RPMI8226 (cell line): ENCODE measurements around the gene USP22.

Source experiments
- DNase-seq: peaks from one replicate; pipeline ENCODE4 v3.0.0-alpha.2; 2015

Gene USP22

DNA sequence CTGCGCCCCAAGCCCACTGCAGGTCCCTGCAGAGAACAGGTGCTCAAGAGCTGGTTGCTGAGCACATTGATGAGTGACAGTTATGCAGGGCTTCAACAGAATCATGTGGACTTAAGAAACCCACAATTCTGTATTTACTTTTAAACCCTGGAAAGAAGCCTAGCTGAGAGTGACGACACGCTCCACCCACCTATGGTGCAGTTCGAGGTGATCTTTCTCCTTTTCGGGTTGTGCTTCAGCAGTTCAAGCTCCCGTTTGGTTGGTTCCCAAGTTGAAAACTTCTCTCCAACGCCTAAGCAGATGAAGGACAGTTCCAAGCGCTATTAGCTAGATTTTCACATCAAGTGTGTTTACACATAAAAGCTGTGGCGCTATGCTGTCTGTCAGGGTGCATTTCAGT, 23.9 kb downstream of the USP22 start:
- DNase-seq, result no peak

DNA sequence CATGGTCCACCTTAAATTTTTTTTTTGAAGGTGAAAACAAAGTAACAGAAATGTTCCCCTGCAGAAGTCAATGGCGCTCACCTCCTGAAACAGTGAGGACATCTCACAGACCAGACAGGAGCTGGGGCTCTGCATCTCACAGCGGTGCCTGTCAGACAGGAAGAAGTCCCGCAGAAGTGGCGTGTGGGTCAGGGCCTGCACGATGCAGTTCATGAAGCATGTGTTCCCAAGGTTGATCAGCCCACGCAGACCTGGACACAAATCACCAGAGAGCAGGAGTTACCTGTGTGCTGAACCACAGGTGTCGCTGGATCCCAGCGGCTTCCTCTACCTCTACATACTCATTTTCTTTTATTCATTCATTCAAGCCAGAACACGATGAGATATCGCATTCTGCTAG, 24.9 kb downstream of the USP22 start:
- no peak for DNase-seq

DNA sequence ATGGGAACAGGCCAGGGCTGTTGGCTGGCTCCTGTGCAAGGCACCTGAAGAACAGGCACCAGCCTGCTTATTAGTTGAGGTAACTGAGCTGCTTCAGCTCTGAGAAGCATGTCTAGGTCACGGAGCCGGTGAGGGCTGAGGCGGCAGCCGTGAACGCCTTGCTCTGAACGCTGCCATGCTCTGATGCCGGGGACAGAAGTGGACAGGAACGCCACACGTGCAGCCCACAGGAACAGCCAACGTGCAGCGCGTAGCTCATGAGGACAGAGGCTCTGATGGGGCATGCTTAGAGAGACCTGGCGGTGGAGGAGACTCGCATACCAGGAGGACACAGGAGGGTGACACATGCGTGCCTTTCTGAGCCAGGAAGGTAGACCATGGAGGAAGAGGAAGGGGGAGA, 25.6 kb downstream of the USP22 start:
- no peak for DNase-seq

DNA sequence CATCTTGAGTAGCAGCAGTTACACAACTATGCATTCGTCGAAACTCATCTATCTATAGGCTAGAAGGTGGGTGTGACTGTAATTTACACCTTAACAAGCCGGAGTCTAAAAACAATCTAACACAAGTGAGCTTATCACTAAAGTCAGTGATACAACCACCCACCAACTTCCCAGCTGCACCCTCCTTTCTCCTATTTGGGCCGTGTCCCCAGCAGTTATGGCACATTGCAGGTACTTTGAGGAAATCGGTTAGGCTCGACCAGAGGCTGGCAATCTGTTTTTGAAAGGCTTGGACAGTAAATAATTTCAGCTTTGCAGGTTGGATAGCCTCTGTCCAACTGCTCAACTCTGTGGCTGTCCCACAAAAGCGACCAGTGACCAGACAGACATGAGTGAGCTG, 26.0 kb downstream of the USP22 start:
- DNase-seq, result no peak

DNA sequence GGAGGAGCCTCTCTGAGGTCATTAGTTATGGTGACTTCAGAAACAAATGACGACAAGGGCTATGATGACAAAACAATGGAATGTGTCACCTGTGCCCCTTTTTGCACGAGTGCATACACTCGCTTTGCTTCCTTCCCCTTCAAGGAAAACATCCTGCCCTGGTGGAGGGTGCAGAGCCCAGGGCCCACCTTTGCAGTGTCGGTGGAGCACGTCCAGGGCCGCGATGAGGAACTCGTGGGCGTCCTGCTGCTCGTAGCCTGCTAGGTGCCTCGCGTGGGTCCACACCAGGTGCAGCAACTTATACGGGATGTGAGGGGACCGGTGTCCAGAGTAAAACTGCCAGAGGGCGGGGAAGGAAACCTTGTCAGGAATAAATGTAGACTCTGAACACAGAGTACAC, 27.2 kb downstream of the USP22 start:
- no peak for DNase-seq

- DNase-seq, result no peak
Observed at GRCh38 chr17:21014498-21014897, 28.3 kb downstream of the USP22 start.

DNA sequence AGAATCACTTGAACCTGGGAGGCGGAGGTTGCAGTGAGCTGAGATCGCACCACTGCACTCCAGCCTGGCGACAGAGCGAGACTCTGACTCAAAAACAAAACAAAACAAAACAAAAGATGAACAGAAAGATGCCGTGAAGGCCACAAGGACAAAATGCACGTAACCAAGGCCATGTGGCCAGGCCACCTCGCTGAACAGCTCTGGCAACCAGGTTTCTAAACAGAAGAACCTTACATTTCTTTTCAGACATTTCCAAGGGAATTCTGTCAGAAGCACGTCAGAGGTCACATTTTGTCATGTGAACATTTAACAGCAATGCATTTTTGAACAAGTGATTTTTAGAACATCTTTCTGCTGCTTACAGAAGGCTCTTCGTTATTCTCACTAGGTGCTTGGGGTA, 28.8 kb downstream of the USP22 start:
- DNase-seq, result no peak

DNA sequence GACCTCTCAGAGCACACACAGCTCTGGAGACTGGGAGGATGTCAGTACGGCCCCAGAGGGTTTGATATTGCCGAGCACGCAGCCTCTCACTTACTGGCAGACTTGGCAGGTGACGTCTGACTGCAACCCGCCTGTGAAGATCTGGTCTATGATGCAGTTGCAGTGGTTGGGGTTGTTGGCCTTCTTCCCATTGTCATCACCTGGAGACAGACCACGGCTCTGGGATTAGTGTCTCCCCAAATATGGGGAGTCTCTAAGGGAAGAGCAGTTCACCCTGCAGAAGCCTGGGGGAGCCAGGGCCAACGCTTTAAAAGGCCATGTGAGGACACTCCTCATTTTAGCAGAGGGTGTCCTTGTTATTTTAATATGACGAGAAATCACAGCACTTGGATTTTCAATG, 30.1 kb downstream of the USP22 start:
- DNase-seq, result no peak

GRCh38 chr17:21010705-21011596, 31.9 kb downstream of the USP22 start:
- DNase-seq, result no peak

DNA sequence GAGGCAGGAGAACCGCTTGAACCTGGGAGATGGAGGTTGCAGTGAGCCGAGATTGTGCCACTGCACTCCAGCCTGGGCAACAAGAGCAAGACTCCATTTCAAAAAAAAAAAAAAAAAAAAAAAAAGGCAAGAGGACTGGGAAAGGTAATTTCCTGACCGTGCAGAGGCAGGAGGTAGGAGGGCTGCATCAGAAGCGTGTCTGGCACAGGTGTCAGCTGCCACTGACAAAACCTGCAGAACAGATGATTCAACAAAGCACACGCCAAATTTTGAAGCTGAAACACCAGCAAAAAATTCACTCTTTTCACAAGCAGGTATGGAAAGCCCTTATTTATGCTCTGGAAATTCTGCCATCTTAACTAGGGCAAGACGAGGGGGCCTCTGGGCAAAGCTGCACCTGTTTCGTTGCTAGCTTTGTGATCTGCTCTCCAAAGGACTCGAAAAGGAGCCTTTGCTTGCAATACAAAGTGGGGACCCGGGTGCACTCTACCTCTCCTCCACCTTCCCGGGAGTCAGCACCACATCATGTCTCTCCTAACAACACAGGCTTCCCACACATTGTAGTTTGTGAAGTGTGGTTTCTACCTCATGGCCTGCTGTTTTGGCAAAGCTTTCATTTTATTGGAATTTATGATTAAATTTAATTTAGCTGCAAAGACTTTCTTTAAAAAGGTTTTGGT, 33.7 kb downstream of the USP22 start:
- no peak for DNase-seq

GRCh38 chr17:21008160-21008915, 34.5 kb downstream of the USP22 start:
- DNase-seq, result no peak

DNA sequence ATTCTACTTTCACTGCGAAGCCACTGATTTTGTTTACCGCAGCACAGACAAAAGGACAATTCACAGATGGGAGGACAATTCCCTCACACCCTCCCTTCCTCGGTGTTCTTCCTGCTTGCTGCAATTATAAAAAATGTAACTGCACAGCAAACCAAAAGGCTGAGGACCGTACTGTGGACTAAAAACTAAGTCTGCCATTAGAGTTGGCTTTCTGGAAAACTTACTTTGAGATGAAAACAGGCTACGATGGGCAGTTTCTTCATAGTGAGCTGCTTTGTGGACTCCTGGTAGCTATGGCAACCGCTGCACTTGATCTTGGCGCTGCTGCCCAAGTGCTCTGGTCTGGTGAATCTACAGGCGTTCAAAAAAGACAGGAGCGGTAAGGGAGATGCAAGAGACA, 35.2 kb downstream of the USP22 start:
- no peak for DNase-seq

- no peak for DNase-seq
Observed at GRCh38 chr17:21005803-21006202, 37.0 kb downstream of the USP22 start.

GRCh38 chr17:21005367-21005766, 37.4 kb downstream of the USP22 start:
- DNase-seq, result no peak

DNA sequence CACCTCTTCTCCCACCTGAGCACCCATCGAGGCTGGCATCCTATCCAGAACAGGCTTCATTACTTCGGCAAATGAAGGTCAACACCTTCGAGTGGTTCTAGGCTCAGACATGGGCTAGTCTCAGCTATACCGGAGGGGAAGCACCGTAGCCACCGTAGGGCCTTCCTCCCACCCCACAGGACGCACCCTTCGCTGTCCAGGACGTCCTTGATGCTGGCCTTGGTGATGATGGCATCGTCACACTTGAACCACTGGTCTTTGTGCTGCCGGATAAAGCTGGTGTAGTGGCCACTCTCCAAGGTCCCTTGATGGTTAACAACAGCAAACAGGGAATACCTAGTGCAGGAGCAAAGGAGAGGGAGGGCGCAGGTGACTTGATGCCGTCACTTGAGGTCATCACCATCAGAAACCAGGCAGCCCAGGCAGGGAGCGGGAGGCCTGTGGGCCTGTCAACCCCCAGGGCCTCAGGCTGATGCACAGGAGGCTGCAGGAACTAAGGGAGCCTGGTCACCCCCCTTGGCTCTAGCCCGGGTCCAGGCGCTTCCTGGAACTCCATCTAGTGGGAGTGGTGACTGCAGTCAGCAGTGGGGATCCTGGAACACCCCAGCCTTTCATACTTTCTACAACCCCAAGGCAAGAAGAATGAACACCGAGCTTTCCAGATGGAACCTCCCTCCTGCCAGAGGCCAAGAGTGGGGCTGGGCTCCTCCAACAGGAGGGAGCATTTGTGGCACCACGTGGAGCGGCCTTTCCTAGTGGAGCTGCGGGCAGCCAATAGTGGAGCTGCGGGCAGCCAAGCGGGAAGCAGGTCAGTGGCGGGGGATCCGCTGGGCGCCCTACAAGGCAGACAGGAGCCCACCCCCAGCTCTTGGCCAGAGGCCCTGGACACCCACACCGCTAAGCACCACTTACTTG, 38.5 kb downstream of the USP22 start:
- DNase-seq, result no peak

DNA sequence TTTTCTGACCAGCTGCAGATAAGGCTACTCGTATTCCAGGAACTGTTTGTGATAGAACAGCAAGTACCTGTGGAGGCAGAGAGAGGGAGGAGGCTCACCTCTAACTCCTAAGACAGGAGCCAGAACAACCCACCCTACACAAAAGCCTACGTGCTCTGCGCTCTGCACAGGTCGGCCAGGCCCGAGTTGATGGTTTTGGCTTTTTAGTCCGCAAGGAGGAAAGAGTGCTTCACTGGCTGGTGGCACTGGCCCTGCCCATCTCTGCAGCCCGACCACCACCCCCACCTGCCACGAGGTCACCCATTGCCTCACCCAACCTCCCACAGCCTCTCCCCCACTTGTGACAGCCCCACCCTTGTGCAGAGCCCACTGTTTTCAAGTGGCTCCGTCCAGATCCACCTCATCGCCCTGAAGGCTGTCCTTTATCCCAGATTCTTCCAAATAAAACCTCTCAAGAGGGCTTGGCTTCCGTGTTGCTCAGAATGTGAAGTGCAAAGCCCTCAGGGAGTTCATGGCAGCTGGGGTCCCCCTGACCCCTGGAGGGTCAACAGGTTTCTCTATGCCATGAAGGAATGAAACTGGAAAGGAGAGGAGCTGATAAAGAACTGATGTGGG, 39.7 kb downstream of the USP22 start:
- DNase-seq, result no peak

- DNase-seq, result no peak
Observed at GRCh38 chr17:21002309-21003006, 40.4 kb downstream of the USP22 start.

GRCh38 chr17:21001813-21002221, 41.0 kb downstream of the USP22 start:
- no peak for DNase-seq

GRCh38 chr17:21001111-21001812, 41.5 kb downstream of the USP22 start:
- DNase-seq, result no peak

- no peak for DNase-seq
Observed at GRCh38 chr17:20999841-21000532, 42.8 kb downstream of the USP22 start.
